LNCAP (cell line): Measurements from ENCODE around the gene TSC22D2.

Source experiments
- CTCF ChIP-seq: fragments of 450-650 bp; IDR thresholded peaks from 2 replicates; pipeline ENCODE4 v1.5.1; 2017; ENCODE audit warnings: mild to moderate bottlenecking

The TSC22D2 gene

DNA sequence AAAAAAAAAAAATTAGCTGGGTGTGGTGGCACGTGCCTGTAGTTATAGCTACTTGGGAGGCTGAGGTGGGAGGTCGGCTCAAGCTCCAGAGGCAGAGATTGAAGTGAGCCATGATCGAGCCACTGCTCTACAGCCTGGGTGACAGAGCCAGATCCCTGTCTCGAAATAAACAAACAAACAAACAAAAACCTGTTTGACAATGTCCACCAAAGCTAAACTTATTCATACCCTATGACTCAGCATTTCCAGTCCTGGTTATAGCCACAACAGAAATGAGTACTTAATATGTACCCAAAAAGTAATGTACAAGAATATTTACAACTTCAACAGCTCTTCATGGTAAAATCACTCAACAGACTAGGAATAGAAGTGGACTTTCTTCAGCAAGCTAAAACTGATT, 107.1 kb downstream of the TSC22D2 start:
- TF ChIP-seq CTCF, result no peak
